HG02610 (cell line): ENCODE data around the gene MAML3.

ENCODE experiments used
- ATAC-seq: cut with Tn5 transposase; IDR thresholded peaks from one replicate; pipeline ENCODE4 v1.9.1; 2021; ENCODE audit warnings: mild to moderate bottlenecking, moderate library complexity; ENCODE audit not compliant: unreplicated experiment

MAML3 gene

DNA sequence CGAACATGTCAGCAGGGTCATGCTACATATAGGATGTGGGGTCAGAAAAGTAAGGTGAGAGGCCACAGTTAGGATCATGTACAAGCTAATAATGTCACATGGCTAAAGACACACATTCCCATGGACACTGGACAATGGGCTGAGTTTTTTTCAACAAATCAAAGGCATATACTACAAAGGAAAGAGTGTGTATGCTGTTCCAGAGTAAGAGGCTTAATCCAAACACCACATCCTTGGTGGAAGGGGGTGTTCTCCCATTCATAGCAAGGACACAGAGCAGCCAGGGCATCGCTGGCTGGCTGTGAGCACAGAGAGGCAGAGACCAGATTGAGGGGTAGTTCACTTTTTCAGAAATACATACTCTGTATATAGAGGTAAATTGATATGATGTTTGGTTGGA is 356.7 kb downstream of the MAML3 start:
- no peak for ATAC-seq

DNA sequence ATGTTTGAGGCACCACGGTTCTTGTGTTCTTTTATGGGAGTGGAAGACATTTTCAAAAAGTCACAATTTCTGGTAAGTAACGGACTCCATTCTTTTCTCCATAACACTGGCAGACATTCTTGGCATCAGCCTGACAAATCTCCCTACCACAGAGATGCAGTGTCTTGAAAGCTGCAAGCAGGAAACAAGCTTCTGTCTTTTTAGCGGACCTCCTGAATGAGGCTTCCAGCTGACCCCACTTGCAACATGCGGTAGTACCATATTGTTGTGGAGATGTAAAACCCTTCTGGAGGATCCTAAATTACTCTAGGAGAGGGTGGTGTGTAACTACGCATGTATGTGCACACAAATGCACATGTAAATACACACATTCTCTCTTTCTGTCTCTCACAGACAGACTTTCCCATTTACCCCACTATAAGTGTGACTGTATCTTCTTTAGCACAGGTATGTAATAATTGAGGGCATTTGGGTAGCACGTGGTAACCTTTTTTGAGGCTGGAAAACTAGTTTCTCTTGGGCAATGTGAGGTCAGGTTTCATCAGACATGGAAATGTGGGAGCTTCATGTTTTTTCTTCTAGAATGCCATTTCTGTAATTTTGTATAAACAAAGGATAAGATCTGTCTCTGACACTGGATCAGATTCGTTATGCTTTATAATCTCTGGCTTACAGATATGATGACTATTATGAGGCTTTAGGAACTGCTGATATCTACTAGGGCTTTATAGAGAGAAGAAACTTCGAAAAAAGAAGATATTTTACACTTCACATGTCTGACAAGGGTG is 358.3 kb downstream of the MAML3 start:
- no peak for ATAC-seq

DNA sequence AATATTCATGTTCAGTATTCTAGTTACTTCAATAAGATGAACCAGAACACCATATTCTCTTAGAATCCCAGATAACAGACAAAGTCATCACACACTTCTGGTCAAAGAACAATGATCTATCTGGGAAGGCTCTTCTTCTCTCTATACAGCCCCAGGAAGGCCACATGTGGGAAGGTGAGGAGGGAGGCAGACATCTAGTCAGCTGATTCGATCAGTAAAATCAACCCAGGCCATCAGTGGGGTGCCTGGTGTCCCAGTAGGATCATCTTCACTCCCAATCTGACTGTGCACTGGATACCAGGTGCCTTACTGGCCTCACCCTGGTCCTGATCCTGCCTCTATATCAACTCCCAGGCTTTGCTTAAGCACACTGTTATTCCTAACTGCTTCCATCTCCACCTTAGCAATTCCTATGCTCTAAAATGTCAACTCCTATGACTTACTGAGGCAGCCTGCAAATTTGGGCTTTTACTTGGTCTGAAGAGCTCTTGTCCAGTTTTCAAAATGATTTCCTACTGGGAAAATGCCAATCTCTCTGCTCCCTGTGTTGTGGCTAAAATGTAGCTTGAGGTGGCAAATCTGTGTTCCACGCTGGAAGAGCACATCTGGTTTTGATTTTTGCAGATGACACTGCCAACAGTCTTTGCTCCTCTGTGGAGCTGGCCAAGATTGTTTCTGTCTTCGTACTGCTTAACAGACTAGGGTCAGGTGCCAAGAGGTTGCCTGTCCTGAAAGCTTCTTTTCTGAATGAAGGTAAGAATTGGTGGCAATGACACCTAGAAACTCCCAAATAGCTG is 359.6 kb downstream of the MAML3 start:
- ATAC-seq: no peak

DNA sequence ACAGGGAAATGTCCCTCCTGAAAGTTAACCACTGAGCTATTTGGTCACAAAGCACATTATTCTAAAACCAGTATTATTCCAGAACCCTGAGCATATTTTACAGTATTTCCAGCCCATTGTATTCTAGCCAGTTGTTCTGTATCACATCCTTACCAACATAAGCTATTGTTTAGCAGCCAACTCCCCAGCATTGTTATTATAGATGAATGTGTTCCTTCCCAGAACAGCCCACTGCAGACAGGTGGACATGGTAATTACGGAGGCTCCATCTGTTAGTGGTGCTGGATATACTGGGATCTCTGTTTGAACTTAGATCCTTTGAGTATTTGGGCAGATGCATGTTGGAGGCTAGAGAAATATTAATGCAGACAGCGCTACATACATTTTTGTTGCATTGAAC is 362.3 kb downstream of the MAML3 start:
- no peak for ATAC-seq

DNA sequence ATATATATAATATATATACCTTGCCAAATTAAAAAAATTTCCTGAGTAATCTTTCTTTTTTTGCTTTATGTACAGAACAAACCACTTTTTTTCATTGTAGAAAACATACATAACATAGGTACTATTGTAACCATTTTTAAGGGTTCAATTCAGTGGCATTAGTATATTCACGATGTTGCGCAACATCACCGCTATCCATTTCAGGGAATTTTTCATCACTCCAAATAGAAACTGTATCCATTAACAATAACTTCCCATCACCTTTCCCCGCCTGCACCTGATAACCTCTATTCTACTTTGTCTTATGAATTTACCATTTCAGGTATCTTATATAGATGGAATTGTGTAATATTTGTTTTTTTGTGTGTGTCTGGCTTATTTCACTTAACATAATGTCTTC is 363.7 kb downstream of the MAML3 start:
- ATAC-seq: no peak

DNA sequence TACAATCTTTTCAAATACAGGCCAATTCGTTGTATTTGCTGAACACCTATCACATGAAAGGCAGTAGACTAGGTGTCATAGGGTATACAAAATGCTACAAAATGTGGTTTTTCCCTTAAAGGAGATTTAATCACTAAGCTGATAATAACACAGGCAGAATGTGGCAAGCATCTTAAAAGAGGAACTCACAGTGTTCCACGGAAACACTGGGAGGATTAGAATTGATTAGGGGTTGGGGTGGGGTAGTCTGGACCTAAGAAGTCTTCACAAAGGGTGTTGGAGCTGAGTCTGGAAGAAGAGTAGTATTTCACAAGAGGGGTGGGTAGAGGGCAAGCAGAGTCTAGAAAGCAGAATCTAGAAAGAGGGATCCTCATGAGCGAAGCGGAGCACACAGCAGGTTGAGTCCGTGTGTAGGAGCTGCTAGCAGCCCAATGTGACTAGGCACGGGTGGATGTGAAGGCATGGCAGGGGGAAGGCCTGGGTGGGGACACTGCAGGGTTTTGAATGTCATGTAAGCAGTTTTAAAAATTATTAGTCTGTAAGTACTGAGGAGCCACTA is 364.8 kb downstream of the MAML3 start:
- ATAC-seq: no peak

DNA sequence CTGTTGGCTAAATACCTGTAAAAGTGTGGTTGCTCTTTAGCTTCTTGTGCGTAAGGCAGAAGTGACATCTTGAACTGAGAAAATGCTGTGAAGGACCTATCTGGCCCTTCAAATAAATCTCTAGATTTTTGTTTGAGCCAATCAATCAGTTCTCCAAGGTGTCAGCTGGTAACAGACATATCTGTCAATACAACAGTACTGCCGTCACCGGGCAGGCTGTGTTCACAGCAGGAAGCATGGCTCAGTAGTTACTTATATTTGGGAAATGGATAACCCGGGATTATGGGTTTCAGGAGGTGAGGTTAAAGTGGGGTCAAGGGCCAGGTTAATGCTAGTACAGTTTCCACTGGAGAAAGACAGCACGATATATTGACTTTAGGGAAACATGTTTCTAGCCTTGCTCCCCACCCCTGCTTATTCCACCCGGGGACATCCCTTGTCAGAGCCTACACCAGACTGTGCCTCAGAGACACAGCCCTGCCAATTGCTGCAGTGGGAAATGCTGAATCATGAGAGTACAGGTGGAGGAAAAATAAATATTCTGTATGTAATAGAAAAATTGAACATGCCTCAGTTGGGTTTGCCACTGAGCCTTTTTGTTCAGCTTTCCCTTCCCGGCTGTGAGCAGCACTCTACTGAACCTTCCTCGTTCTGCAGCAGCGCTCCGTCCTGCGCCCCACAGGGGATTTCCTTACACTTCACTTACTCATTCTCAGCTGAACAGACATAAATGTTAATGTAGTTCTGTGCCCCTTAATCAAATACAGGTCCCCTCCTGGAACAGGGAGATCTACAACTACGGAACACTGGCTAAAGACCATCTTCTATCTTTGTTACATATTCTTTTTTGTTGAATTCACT is 367.3 kb downstream of the MAML3 start:
- ATAC-seq: no peak

DNA sequence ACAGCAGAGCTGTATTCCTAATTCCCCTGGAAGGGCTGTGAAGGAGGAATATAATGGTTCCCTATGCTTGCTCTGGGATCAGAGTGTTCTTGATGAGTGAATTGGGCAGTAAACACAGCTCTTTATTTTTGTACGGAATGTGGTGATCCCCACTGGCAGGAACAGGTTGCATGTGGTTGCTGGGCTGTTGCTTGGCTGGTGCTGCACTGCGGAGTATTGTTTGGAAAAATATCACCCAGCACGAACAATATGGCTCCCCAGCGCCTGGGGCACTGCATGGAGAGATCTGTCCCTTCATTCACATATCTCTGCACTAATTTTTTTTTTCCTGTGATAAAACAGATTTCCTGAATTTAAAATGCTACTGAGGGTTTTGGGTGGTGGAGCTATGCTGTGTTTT is 368.6 kb downstream of the MAML3 start:
- no peak for ATAC-seq

DNA sequence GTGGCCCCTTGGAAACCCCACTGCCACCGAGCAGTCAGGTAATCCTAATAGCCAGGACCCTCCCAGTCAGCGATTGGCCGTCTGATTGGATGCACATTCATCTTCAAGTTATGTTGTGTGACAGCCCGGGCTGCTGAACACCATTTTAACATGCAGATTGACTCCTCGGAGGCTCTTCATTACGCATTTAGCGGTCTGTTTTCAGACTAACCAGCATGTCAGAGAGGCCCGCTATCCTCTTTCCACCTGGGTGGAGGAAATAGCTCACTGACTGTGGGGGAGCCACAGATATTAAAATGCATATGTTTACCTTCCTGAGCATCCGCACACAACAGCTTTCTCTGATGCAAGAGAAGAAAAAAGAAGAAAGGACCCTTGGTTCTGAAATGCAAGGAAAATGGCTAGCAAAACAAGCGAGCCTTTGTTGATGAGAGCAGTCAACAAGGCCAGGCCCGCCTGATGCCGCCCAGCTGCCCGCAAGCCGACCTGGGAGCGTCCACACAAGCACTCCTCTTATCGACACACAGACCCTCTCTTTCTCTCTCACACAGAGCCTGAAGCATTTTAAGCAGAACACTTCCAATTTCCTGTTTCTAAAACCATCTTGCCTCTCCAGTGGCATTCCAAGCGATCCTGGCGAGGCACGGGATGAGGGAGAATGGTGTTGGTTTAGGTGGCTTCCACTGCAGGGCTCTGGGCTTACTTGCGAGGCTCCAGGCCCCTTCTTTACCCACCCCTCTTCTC is 370.1 kb downstream of the MAML3 start:
- ATAC-seq: no peak

DNA sequence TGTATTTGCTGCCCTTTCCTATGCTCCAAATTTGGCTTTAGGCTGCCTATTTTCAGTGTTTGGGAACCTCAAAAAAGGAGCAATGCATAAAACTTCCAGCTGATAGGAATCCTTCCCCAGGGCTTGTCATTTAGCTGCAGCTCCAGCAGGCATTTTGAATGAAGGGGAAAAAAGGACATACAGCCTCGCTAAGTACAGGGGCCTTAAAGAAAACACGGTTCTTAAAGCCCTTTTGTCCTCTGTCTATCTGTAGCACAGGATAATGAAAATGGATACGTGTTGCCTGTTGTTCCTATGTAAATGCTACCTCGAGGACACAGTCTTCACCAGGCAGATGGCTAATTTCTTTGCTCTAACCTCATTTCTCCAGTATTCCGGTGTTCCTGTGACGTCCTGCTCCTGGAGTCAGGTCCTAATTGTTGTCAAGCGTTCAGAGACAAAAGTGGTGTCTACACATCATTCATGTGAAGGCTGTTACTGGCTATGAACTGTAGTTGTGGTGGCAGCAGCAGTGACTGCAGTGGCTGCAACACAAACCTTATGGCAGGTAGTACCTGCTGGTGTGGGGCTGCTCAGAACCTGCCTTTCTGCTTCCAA is 371.0 kb downstream of the MAML3 start:
- no peak for ATAC-seq

DNA sequence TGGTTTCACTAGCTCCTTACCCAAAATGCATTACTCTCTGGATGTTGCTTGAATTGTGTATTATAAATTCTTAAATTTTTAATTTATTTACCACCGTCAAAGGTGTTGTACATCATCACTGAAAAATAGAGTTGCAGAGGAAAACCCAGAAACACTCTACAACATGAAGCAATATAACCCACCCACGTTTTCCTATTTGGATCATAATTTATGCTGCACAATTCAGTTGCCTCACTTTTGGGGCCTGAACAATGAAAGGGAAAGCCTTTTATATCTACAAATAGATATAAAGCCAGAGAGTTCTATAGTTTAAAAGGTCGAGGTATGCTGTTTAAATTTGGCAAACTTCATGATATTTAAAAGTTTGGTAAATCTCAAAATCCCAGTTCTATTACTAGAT is 372.9 kb downstream of the MAML3 start:
- no peak for ATAC-seq

DNA sequence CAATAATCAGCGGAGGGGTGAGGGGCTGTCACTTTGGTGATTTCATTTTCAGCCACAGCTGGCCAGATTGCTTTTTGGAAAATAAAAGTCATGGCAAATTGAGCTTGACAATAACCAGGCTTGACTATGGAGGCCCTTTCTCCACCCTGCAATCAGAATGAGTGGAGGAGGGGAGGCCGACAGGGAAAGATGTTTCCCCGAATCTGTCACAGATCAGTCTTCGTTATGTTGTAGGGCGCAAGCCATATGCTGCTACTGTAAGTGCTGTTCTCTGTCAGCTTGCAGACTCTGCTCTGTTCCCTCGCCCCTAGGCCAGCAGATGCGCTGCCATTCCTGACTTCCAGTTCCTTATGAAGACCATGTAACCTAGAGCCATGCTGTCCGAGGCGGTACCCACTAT is 374.3 kb downstream of the MAML3 start:
- no peak for ATAC-seq

DNA sequence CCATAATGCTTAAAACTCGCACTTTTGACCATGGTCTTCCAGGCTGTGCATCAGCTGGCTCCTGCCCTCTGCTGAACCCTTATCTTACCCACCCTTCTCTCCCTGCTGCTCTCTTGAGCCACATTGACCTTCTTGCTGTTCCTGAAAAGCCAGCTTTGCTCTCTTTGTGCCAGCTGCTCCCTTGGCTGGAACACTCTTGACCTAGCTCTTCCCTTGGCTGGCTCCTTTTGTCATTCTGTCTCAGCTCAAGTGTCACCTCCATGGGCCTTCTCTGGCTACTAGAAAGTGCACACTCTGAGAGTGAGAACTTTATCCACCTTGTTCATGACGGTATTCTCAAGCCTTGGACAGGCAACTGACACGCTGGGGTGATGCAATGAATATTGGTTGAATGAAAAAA is 376.2 kb downstream of the MAML3 start:
- ATAC-seq: no peak

DNA sequence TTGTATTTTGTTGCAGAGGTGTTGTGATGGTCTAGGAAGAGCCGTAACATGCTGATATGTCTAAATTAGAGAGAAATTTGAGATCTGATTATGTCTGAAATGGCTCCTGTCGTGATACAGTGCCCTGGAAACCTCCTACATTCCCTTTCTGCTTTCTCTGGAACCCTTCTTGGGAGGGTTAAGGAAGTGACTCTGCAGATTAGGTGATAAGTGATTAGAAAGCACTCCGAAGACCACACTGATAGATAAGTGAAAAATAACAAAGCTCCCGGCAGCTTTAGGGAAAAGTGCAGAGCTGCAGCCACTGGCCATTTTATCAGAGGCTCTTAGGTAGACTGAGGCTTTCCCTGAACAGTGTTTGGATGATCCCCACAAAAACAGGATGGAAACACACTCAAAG is 377.7 kb downstream of the MAML3 start:
- ATAC-seq: no peak

DNA sequence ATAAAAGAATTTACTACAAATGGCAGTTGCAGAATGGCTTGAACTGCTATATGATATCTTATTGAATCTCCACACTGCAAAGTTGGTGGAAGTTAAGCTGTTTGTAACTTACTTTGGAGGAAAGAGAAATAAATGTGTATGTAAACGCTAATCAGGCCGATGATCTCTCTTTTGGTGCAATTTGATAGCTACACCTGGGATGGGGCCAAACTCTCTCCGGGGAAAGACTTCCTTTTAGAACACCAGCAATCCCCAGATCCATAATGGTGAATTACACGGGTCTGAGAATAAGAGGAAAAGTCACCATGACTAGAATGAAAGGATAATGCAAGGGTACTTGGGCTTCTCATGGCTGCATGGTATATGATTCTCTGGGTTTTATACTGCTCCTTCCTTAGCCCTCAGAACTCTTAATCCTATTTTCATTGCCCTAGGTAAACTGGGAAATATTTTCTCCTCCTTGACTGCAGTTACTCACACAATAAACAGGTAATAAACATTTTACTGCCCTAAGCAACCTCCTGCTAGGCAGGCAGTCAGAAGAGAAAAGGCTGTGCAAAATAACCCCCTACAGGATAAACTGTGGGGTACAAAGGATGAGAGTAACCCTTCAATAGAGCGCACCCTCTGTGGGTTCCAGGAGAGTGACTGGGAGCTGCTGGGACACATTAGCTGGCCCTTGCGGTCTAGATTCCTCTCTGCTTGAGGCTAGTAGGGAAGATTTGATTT is 379.1 kb downstream of the MAML3 start:
- no peak for ATAC-seq

DNA sequence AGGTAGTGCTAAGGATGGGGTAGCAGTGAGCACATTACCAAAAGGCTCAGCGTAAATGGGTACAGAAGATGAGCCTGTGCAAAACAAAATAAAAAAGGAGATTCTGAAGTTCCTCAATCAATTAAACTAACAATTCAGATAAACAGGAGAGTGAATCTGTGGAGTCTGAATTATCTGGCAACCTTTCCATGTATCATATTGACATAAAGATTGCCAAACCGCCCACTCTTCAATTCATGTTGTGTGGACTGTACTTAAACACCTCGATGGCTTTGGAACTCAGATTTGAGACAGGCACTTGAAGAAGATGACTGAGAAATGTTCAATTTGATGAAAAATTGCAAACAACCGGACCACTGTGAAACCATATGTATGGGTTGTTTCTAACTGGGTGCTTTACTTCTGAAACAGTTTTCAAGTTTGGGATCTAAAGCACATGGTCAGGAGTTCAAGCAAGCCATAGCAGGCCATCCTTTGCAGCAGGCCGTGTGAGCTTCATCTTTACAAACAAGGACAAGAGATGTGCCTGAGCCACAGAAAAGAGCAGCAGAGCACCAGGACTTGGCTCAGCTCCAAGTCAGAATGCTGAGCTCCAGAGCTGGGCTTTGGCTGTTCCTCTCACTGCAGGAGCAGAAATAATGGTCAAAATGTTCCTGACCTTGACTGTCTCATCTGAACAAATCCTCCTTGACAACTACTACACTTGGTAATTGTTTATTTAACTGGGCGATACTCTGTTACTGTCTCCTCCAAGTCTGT is 380.2 kb downstream of the MAML3 start:
- ATAC-seq: no peak

DNA sequence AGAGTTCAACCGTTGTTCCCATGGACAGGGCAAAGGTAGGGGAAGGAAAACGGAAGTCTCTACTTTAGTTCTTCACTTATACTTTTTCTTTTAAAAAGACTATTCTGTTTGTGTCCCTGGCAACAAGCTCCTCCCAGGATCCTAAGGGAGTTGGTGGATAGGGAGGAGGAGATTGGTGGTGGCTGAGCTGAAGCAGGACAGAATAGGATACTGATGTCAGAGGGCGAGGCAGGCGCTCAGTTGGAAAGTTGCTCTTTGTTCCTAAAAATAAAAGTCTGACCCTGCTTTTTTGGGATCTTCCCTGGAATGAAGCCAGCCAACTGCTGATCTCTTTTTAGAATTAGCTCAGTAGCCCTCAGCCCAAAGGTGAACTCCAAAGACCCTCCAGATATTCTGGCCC is 383.6 kb downstream of the MAML3 start:
- no peak for ATAC-seq

DNA sequence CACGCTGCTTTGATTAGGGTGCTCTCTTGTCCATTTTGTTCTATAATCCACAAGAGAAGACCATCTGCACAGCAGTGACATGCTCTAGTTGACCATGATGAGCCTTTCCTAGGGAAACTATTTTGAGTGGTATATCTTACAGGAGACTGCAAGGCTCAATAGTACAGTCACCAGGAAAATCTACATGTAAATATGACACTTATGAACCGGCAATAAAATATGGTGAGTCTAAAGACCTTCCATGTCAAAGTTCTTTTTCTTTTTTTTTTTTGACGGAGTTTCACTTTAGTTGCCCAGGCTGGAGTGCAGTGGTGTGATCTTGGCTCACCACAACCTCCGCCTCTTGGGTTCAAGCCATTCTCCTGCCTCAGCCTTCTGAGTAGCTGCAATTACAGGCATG is 384.6 kb downstream of the MAML3 start:
- ATAC-seq: no peak

DNA sequence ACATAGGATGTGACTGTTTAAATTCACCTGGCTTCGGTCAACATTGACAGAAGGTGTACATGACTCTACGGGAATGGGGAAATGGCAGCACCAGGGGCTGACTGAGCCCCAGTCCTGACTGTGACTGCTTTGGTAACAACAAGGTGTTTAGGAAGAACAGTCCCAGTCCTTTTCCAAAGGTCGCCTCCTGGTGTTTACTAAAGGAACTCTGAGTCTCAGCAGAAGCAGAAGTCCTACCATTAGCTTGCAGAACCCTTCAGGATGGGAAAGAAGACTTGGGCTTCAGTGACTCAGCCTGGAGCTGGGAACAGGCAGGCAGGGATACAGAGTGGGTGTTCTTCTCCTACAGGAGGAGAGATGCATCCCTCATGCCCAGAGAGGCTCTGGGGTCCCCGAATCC is 385.1 kb downstream of the MAML3 start:
- ATAC-seq: no peak
